NCI-H69 (cell line): ENCODE results near the gene NPAS3.

ENCODE experiments used
- DNase-seq: peaks from one replicate; lab custom pipeline; 2025; lab: John Stamatoyannopoulos, UW

The NPAS3 gene

DNA sequence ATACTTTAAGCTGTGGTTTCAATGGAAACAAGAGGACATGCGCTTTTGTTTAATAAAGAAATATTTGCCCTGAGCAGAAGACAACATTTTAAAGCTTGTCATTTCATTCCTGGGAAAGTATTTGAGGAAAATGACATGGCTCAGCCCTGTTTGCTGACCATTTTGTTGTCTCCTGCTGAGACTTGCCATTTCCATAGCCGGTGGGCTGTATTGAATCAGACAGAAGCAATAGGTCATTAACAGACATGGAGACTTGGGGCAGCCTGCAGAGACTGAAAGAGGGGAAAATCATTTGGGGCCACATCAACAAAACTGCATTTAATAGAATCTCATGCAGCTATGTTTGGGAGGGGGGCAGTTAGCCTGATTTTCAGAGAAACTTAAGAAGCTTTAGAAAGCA is 443.0 kb downstream of the NPAS3 start:
- no peak for DNase-seq

DNA sequence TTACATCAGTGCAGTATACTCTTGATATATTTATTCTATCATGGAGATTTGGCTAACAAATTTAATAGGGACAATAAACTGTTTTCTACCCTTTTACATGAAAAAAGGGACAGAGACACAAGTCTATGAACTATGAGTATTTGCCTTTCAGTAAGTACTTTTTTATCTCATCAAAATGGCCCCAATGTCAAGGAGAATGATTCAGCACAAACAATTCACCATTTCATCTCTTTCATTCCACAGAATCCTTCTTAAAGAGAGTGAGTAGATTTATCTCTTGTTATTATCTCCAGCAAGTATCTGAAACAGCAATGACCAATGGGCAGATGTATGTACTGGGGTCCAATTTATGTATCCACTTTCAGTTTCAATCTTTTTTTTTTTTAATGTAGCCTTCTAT is 447.5 kb downstream of the NPAS3 start:
- DNase-seq: no peak

DNA sequence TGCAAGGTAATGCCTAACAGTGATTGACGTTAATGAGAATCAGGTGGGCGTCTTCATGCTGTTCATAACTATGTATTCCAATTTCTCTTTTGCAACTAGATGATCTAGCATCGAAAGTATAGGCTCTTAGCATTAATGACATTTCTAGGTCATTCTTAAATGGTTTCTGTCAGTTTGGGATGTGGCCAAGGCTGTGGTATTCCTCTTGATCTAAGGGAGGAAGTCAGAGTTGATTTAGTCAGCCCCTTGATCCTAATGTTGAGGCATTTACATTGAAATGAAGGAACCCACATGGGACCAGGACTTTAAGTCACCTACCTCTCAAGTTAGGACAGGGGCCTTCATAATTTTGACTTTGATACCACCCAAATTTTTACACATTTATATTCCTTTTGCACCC is 448.1 kb downstream of the NPAS3 start:
- DNase-seq: no peak

DNA sequence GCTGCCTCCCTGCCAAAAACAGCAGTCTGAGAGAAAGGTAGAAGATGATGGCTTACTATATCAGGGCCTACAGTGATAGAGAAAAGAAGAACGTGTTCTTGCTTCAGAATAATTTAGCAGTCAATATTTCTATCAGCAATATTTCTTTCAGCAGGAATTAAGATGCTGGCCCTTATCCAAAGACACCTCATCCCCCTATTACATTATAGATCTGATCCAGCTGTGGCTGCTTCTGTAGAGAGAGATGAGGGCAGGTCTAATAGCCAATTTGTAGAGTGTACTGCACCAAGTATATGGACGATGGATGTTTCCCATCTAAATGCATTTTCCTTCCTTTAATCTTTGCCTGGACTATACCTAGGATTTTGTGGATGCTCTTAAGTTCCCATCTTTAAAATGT is 451.7 kb downstream of the NPAS3 start:
- DNase-seq: no peak

DNA sequence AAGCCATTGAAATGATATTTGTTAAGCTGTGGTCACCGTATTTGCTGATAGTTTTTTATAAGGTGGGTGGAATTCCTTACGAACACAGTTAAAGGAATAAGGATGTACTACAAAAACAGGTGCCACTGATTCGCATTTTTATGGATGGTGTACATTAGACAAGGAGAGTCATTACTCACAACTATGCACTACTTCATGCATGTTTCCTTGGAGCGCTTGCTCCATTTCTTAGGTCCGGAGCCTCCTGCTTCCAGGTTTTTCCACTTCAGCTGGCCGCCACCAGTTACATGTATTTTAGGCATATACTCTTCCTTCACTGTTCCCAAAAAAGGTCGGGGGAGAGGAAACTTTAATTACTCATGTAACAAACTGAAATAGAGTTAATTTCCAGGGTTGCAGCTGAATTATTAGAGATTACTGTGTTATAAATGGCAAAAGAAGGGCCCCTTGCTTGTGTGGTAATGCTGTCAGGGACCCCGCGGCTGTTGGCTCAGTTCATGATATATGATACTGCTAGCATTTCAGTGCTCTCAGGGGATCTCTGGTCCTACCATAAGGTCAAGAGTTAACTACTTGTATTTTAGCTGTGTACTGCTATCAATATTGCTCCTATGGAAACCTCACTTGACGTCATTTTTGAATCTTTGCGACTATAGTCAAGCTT is 454.7 kb downstream of the NPAS3 start:
- DNase-seq: peak; percentile 91

DNA sequence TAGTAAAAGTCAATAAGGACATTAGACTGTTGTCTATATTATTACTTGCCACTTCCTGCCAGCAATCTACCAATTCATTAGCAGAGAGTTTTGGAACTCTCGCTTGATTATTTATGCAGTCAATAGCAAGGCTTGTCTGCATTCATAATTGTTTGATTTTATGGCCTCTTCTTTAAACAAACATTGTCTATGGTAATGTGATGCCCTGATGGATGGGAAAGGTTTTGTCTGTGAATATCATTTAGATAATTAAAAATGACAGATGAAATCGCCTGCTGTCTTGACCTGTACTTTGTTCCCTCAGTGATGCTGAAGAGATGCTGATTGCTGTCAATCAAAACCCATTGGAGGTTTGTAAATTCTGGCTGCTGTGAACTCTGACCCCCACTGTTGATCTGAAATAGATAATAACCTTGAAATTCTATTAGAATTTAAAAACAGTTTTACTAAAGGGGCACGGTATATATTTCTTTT is 455.3 kb downstream of the NPAS3 start:
- peak; percentile 91 for DNase-seq

DNA sequence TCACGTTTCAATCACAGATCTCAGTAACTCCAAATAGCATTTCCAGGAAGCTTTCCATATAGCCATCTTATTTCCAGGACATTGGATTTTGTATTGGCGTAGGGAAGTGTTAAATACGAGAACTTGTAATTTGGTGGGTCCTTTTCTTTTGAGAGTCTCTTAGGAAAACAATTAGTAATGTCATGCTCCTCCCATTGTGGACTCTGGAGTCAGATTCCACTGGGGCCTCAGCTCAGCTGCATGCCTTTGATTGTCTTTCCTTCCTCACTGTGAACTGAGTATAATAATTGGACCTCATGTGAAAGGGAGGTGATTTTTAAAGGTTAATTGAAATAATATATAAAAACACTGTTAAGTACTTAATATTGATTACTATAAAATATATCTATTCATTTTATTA is 462.6 kb downstream of the NPAS3 start:
- DNase-seq: no peak

DNA sequence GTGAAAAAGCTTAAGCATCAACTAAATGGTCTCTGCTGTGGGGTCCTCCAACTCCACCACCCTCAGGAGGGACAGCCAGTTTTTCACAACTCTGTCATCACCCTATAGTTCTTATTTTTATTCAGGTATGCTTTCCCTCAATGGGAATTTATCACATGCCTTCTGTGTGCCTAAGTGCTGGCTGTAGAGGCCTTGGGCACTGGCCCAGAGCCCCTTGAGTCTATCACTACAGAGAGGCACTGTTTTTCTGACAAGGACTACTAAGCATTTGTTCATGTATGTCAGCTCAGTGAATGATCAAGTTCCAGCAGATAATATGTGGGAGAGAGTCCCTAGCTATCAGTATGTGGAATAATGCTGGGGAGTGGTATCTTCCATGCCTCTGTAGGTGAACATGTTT is 463.9 kb downstream of the NPAS3 start:
- DNase-seq: no peak

DNA sequence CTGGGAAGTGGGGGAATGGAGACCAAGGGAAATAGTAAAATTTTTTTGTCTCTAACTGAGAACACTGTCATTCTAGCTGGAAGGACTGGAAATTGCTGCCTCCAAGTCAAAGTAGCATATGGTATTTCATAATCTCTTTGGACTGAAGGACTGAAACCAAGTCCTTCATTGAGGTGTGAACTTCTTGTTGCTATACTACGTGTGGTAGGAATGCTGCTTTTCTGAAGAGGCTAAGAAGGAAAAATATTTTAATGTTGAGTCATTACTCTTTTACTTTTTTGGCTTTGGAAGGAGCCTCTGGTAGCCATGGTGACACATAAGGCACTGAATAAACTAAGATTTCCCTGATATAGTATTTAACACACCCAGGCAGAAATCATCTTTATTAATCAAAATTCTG is 465.4 kb downstream of the NPAS3 start:
- DNase-seq: no peak

DNA sequence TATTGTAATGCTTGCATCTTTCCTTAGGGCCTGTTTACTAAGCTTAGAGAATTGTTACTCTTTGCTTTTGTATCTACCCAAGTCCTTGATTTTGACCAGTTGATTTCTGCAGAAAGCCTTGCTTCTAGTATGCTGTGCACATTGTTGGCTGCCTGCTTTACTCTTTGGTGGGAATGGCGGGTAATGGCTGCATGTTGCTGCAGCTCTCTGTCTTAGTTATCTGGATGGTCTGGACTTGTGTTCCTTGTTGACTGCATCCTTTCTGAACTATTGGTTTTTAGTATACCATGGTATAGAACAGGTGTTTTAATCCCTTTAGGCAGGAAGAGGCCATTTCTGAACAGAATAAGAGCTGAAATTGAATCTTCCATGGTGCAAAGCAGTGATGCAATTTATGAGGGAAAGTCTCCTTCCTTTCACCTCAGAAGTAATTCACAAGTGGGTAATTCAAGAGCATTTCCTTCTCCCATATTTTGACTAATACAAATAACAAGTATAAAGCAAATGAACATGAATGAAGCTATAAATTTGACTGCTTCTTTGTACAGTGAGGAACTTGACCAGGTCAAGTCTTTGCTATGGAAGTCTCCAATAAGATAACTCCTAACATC is 466.4 kb downstream of the NPAS3 start:
- no peak for DNase-seq

DNA sequence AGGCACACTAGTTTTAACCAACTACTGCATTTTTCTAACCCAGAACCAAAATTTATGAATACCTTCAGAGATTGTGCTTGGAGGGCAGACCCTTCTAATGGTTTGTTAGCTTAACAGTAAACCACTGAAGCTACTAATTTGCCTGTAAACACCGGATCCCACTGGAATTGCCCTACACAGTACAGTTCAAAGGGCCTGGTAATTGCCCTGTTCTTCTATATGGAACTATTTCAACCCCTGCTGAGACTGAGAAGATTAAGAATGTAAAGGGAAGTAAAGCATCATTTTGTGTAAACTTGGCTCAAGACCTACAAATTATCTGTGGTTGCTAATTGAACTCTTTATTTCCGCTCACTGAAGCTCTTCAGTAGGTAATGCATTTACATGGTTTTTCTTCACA is 468.1 kb downstream of the NPAS3 start:
- DNase-seq: peak; percentile 80

DNA sequence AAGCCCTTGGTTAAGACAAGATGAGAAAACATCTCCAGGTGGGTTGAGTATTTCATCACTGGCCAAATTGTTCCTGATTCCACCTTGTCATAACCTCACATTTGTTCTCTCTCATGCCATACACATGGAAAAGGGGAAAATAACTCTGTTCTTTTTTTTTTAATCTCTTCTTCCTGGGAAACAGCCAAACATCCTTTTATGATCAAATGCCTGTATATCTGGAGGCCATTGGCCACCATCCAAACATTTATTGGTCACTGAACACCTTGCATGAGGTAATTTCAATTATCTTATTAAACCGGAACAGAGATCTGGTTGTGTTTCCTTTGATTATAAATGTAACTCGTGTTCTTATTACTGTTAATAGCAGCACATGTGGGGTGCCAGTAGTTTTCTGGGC is 469.6 kb downstream of the NPAS3 start:
- DNase-seq: peak; percentile 21

DNA sequence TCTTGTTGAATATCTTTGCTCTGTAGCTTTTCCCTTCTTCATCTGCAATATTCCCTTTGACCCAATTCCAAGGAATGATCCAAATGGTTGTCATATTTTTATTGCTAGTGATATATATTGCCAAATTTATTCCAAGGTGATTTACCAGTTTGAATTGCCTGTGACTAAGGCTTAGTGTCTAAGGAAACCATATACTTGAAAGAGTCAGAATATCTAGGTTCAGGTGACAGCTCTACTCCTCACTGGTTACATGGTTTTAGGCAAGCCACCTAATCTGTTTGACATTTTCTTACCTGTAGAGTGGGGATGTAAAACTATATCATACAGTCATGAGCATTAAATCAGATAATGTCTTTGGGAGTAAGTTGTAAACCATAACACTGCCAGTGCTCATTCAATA is 473.8 kb downstream of the NPAS3 start:
- DNase-seq: no peak

DNA sequence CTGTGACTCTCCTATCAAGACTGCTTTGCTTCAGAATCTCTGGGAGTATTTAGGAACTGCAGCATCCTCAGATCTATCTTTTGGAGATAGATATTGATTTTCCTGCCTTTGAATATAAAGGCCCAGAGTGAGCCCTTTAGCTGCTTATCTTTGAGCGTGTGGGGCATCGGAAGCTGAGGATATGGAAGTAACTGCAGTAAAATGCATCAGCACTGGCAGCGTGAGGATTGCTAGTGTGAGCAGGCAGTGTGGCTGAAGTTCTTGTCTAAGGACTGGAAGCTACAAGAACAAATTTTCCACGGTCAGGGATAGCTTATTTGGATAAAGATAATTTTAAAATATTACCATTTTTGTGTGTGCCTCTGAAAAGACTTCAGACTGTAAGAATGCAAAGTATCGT is 474.7 kb downstream of the NPAS3 start:
- DNase-seq: no peak

DNA sequence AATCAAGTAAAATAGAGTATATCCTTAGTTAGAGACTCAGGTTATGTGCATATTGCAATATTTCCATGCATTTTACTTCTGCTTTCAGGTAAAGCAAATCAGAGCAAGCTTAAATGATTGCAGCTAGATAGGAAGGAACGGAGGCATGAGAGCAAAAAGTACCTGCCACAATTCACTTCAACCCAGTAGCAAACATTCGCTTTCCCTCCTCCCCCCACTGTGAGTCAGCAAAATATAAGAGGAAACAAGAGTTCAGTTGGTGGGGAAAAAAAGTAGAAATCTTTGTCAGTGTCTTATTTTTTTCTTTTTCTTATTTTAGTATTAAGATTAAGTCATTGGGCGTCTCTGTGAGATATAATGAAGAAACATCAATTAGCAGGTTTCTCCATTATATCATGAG is 475.4 kb downstream of the NPAS3 start:
- DNase-seq: no peak

DNA sequence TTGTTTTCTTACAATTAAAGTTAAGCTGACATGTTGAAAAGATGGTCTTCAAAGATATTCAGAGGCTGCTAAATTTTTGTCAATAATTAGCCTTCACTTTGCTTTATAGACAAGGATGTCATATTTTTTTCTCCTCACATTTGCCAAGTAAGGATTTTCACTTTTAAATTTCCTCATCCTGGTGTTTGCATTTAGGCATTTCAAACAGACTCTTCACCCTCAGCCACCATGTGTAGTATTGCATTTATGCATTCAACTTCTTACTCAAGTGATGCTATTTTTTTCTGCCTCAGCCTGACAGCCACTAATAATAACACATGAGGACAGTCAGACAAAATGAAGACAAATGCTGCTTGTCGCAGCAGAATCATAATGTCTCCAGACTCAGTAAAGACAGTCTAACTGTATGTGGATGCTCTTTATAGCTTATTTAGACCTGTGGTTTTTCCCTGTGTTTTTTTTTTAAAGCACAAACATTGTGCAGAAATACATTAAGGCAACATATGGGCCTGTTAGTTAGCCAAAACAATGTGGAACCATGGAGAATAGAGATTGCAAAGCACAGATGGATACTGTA is 481.5 kb downstream of the NPAS3 start:
- no peak for DNase-seq

DNA sequence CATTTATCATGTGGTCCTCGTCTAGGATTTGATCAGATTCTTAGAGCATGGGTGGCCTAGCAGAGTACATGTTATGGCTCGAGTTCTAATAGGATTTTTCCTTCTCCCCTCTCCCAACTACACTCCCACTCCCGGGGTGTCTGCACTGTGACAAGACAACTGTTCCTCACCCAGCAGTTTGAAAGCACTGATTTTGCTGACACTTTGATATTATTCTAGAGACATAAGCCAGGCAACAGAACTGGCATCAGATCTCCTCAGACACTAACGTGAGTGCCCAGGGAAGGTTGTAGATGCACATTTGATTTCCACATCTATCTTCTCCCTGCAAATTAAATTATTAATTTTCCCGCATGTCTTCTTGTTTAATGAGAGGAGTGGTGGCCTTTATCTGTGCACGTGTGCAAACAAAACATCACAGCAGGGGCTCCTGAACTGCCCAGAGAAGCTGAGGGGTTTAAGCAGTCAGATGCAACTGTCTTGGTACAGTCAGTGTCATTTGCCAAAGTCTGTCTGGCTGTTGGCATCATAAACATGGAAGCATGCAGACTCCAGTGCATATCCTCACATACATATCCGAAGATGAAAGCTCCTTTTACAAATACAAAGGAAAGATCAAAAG is 491.8 kb downstream of the NPAS3 start:
- DNase-seq: peak; percentile 24

DNA sequence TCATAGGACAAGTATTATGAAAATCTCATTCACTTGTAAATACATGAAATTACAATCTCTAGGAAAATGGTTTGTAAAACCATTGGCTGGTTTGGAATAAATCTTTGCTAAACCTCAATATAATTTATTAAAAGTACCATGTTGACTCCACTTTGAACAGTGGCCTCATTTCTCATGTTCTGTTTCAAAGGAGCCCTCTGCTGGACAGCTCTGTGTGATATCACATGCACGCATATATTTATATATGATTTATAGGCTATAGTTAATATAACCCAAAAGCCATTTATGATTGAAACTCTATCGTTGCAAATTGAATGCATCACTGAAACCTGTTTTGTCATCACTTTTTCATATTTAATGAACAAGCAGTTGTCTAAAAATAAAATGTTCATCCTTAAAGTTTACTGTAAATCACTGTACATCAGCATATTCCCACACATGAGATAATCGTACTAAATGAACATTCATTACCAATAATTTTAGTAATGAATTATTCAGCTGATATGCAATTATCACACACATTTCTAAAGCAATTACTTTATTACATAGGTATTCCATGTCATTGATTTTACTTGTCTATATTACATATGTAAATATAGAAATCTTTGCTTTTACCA is 493.8 kb downstream of the NPAS3 start:
- peak; percentile 61 for DNase-seq

DNA sequence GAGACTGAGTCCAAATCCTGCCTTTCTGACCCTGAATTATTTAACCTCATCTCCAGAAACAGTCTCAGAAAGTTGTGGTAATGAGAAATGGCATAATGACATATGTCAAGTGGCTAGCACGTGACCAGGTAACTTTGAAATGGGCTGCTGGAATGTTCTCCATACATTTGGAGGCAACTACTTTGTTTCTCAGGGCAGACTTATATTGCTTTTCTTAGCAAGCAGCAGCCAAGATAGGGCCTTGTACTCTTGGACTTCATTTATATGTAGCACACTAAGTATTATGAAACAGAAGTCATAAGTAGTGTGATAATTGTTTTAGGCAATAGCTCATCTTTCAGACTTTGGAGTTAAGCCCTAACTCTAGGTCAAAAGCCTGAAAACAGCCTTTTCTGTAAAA is 494.7 kb downstream of the NPAS3 start:
- no peak for DNase-seq

DNA sequence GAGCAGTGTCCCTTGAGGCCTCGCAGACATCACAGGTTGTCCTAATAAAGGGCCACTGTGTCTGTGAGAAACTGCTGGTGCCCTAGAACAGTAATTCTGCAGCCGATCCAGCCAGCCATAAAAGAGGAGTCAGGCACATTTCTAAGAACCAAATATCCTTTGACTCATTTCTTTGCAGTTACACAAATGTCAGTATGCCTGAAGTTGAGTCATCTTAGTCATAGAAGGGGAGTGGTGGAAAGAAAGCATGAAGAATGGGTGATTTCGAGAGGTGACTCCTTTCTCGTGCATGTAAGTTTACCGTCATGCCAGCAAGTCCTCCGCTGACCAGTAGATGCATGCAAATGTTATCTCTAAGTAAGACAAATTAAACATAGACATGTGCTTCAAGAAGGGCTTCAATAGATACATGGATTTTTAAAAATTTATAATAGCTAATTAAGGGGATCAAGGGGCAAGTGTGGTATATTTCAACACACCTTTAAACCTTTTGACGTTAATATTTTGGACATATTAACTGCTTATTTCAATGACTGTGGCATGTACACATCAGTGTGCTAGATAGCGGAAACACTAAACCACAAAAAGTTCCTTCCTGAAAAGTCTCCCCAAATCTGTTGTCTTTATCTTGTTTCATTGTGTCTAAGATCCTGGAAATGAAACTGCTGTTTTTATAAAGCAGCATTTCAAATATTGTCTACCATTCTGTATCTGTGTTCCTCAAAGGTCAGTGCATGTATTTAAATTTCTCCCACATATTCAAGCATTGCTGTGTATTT is 497.4 kb downstream of the NPAS3 start:
- no peak for DNase-seq

DNA sequence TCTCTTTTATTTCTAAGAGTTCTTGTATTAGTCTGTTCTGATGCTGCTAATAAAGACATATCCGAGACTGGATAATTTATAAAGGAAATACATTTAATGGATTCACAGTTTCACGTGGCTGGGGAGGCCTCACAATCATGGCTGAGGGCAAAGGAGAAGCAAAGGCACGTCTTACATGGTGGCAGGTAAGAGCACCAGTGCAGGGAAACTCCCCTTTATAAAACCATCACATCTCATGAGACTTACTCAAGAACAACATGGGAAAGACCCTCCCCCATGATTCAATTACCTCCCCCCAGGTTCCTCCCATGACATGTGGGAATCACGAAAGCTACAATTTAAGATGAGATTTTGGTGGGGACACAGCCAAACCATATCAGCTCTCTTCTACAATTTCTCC is 503.0 kb downstream of the NPAS3 start:
- DNase-seq: no peak

DNA sequence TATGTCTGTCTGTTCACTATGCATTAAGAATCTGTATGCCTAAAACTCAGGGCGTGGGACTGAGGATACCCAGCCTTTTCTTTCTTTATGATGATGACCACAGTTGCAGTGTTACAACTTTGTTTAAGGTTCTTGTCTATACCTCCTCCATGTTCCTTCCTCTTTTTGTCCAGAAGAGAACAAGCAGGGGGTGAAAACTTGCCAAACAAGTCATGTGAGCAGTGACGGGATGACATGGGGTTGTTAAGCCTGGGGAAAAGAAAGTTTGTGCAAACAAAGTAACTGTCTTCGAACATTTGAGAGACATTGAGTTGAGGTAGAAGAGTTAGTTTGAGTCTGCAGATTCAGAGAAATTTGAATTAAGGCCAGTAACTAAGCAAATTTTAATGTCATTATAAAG is 505.5 kb downstream of the NPAS3 start:
- DNase-seq: no peak
